NCI-H510A treated with DMSO at 0.1 percent for 48 hours (cell line): Measurements from ENCODE around the gene SRRM3.
A peak's percentile ranks its signal among the peaks of the same experiment; 100 is the strongest.
"Not testable (repeated sequence)": the region's sequence is repeated elsewhere in the genome, so short reads cannot be mapped to it uniquely, and the experiment has no call there.

ENCODE experiments used
- DNase-seq: peaks from one replicate; lab custom pipeline; 2025; lab: John Stamatoyannopoulos, UW

The SRRM3 gene

GRCh38 chr7:76201732-76202665 is at the start of gene SRRM3:
Gene SRRM3 (plus strand): TSS chr7:76201896. CDS start chr7:76235067, 33,171 bp downstream.
- peak; percentile 52 for DNase-seq

GRCh38 chr7:76151932-76152331 is 49.8 kb upstream of the SRRM3 start:
- no peak for DNase-seq

- DNase-seq, result not testable (repeated sequence)
These were observed 48.0 kb upstream of the SRRM3 start for GRCh38 chr7:76153571-76154230.

- DNase-seq, result no peak
These were observed 45.8 kb upstream of the SRRM3 start for GRCh38 chr7:76155938-76156337.

GRCh38 chr7:76156992-76157685 is 44.6 kb upstream of the SRRM3 start:
- DNase-seq, result not testable (repeated sequence)

- DNase-seq, result not testable (repeated sequence)
These were observed 43.3 kb upstream of the SRRM3 start for GRCh38 chr7:76158416-76158815.

- peak; percentile 0 for DNase-seq
These were observed 39.1 kb upstream of the SRRM3 start for GRCh38 chr7:76162416-76163170.

GRCh38 chr7:76163812-76164211 is 37.9 kb upstream of the SRRM3 start:
- peak; percentile 78 for DNase-seq

GRCh38 chr7:76165106-76165972 is 36.4 kb upstream of the SRRM3 start:
- DNase-seq, result no peak

- DNase-seq, result no peak
These were observed 35.7 kb upstream of the SRRM3 start for GRCh38 chr7:76165973-76166403.

- peak; percentile 79 for DNase-seq
These were observed 35.1 kb upstream of the SRRM3 start for GRCh38 chr7:76166404-76167255.

- DNase-seq, result no peak
These were observed 28.0 kb upstream of the SRRM3 start for GRCh38 chr7:76173566-76174205.

GRCh38 chr7:76176951-76177350 is 24.7 kb upstream of the SRRM3 start:
- DNase-seq, result not testable (repeated sequence)

- no peak for DNase-seq
These were observed 22.0 kb upstream of the SRRM3 start for GRCh38 chr7:76179686-76180085.

GRCh38 chr7:76182225-76182960 is 19.3 kb upstream of the SRRM3 start:
- DNase-seq, result no peak

- DNase-seq, result no peak
These were observed 16.4 kb upstream of the SRRM3 start for GRCh38 chr7:76185187-76185896.

GRCh38 chr7:76187272-76187671 is 14.4 kb upstream of the SRRM3 start:
- DNase-seq, result no peak

GRCh38 chr7:76189276-76189675 is 12.4 kb upstream of the SRRM3 start:
- DNase-seq, result no peak
